ENCODE measurements around the gene POLR1A.

Gene POLR1A

GRCh38 chr2:86037795-86038192, 67.9 kb downstream of the POLR1A start:
- DNase-seq (ENCODE audit: extremely low read depth, low read depth): no peak
- TF ChIP-seq, protein P1, sequence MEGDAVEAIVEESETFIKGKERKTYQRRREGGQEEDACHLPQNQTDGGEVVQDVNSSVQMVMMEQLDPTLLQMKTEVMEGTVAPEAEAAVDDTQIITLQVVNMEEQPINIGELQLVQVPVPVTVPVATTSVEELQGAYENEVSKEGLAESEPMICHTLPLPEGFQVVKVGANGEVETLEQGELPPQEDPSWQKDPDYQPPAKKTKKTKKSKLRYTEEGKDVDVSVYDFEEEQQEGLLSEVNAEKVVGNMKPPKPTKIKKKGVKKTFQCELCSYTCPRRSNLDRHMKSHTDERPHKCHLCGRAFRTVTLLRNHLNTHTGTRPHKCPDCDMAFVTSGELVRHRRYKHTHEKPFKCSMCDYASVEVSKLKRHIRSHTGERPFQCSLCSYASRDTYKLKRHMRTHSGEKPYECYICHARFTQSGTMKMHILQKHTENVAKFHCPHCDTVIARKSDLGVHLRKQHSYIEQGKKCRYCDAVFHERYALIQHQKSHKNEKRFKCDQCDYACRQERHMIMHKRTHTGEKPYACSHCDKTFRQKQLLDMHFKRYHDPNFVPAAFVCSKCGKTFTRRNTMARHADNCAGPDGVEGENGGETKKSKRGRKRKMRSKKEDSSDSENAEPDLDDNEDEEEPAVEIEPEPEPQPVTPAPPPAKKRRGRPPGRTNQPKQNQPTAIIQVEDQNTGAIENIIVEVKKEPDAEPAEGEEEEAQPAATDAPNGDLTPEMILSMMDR (IDR thresholded peaks at IDR 0.05; ENCODE audit: low read depth, low read length): no peak

DNA sequence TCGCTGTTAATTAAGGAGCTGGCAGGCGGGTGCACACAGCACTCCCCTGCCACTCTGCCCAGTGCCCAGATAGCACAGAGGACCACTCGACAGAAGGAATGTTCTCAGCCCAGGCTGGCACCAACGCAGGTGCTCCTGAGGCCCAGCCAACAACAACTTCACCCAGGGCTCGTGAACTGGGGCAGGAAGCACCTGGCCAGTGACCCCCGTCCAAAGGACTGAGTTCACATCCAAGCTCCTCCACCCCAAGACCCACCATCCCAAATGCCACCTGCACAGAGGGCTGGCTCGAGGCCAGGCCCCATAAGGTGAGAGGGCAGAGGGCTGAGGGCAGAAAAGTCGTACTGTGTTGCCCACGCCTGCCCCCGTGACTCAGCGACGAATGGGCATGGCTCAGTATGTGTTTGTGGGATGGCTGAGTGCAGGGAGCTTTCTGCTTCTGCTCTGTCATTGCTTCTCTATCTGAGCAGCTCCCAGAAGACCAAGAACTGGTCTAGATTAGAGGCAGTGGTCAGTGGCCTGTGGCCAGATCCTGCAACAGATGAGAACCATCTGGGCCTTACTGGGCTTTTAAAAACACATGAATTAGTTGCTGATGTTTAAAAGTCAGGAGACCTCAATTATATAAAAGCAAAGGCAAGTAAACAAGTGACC, 68.4 kb downstream of the POLR1A start:
- DNase-seq (ENCODE audit: extremely low read depth, low read depth): peak; percentile 91
- TF ChIP-seq, protein P1 (IDR thresholded peaks at IDR 0.05; ENCODE audit: low read depth, low read length): no peak

DNA sequence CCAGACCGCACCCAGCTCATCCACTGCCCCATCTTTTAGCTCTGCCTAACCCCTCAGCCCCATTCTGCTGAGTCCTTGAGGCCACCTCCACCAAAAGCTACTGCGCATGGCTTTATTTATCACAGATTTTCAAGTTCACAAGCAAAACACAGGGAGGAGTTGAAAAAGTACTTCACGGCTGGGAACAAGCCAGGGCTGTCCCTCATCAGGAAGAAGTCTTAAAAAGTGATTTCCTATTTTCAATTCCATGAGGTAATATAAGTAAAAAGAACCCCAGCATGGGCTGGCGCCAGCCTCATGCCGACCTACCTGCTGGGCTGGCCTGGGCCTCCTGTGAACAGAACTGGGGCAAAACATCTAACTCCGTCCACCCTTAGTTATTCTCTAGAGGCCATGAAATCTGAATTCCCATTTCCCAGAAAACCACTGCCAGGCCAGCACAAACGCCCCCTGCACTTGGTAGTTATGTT, 69.0 kb downstream of the POLR1A start:
- DNase-seq (ENCODE audit: extremely low read depth, low read depth): no peak
- TF ChIP-seq, protein P1 (IDR thresholded peaks at IDR 0.05; ENCODE audit: low read depth, low read length): no peak

DNA sequence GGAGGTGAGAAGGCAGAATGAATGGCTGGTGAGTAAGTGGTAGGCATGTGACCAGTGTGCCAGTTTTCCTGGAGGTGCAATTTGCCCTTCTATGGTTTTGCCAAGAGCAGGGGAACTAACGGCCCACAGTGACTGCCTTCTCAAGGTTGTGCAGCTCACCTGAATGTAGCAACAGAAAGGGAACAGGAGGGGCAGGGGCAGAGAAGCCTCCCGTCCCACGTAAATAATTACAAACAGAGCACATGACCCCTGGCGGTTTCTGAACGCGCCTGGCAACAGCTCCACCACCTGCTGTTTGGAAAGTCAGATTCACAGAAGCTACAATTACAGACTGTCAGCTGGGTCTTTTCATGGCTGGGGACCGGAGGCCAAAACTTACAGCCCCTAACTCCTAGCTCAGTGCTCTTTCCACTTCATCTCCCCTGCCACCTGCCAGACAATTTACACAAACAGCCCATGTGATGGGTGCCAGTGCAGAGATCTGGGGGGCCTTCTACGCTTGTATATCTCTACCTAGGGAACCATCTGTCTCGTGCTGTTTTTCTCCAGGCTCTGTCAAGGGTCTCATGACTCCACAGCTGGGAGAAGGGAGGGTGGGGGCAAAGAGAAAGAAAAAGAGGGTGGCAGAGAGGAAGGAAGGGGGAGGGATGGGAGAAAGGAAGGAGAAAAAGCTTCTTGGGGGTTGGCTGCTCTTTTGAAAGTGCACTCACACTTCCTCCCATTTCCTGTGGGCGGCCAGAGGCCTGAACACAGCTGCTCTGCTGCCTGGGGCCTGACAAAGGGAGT, 69.6 kb downstream of the POLR1A start:
- DNase-seq (ENCODE audit: extremely low read depth, low read depth): peak; percentile 49
- TF ChIP-seq, protein P1 (IDR thresholded peaks at IDR 0.05; ENCODE audit: low read depth, low read length): peak; percentile 29

GRCh38 chr2:86035376-86035882, 70.3 kb downstream of the POLR1A start:
- DNase-seq (ENCODE audit: extremely low read depth, low read depth): no peak
- TF ChIP-seq, protein P1 (IDR thresholded peaks at IDR 0.05; ENCODE audit: low read depth, low read length): no peak

DNA sequence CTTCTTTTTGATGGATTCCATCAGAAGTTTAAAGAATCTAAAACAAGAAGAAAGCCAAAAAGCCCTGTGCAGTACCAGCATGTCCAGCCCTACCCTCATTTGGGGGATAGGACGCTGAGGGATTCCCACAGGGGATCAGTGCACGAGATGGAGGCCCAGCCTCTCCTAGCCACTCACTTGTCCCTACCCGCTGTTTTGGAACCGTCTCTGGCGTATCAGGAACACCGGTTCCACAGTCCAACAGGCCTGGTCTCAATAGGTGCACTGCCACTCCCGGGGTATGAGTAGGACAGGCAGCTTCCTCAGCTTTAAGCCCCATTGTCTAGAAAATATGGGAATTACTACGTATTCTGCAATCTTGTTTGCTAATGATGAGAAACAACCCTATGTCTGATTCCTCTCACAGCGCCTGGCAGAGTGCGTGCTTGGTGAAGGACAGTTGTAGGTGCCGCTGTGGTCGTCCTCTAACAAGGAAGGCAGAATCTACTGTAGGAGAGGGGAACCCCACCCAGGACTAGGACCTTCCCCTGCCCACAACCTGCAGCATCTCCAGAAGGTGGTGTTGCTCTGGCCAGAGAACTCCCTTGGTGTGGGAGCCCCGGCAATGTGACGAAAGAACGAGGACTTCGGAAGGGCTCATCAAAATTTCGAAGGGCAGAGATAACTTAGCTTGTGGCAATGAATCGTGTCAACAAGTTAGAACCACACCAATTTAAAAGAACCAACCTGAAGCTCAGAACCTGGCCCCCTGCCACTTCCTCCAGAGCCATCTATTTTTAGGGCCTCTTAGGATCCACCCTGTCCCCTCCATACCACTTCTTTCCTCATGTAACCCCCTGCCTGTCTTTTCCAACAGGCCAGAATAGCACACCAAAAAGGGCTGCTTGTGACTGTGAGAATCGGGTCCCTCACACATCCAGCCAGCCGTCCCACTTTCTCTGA, 71.7 kb downstream of the POLR1A start:
- no peak for DNase-seq (ENCODE audit: extremely low read depth, low read depth)

More for the DNA sequence above, 71.7 kb downstream of the POLR1A start:
- TF ChIP-seq, protein P1 (IDR thresholded peaks at IDR 0.05; ENCODE audit: low read depth, low read length): no peak

Data from AG09319 (cell line).